ENCODE data around the gene PNKD.

DNA sequence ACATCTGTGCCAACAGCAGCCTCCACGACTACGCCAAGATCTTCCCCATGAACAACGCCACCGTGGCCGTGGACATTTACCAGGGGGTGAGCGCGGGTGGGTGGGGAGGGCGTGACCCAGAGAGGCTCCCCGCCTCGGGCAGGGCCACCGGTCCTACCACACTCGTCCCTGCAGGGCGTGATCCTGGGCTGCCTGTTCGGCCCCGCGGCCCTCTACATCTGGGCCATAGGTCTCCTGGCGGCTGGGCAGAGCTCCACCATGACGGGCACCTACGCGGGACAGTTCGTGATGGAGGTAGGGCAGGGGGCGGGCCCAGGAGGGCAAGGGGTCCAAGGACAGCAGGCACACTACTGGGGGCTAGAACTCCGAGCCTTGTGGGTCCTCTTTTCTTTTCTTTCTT, 120.9 kb downstream of the PNKD start:
- TF ChIP-seq POLR2A (IDR thresholded peaks at IDR 0.05; ENCODE audit: control extremely low read depth in 1 of 2, low read depth in 2 of 2, low read length in 2 of 2): no peak
- TF ChIP-seq, protein P1, sequence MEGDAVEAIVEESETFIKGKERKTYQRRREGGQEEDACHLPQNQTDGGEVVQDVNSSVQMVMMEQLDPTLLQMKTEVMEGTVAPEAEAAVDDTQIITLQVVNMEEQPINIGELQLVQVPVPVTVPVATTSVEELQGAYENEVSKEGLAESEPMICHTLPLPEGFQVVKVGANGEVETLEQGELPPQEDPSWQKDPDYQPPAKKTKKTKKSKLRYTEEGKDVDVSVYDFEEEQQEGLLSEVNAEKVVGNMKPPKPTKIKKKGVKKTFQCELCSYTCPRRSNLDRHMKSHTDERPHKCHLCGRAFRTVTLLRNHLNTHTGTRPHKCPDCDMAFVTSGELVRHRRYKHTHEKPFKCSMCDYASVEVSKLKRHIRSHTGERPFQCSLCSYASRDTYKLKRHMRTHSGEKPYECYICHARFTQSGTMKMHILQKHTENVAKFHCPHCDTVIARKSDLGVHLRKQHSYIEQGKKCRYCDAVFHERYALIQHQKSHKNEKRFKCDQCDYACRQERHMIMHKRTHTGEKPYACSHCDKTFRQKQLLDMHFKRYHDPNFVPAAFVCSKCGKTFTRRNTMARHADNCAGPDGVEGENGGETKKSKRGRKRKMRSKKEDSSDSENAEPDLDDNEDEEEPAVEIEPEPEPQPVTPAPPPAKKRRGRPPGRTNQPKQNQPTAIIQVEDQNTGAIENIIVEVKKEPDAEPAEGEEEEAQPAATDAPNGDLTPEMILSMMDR (IDR thresholded peaks at IDR 0.05; ENCODE audit: control extremely low read depth in 1 of 3, insufficient read depth in 1 of 3, low read depth in 1 of 3, low read length in 3 of 3): no peak
- no peak for TF ChIP-seq SP4 (IDR thresholded peaks at IDR 0.05; ENCODE audit: low read length)
- TF ChIP-seq, protein P2, sequence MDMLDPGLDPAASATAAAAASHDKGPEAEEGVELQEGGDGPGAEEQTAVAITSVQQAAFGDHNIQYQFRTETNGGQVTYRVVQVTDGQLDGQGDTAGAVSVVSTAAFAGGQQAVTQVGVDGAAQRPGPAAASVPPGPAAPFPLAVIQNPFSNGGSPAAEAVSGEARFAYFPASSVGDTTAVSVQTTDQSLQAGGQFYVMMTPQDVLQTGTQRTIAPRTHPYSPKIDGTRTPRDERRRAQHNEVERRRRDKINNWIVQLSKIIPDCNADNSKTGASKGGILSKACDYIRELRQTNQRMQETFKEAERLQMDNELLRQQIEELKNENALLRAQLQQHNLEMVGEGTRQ (IDR thresholded peaks at IDR 0.05; ENCODE audit: low read length): no peak
- TF ChIP-seq GABPA (IDR thresholded peaks at IDR 0.05; ENCODE audit: borderline replicate concordance, insufficient read depth, low read length): no peak
- TF ChIP-seq JUN (IDR thresholded peaks at IDR 0.05; ENCODE audit: low read depth, low read length): no peak
- TF ChIP-seq JUND (IDR thresholded peaks at IDR 0.05; ENCODE audit: low read length): no peak
- no peak for TF ChIP-seq CREB1 (IDR thresholded peaks at IDR 0.05)
- TF ChIP-seq ZNF274 (IDR thresholded peaks at IDR 0.05; ENCODE audit: borderline replicate concordance, extremely low read depth, low read length): no peak
- no peak for TF ChIP-seq EP300 (IDR thresholded peaks at IDR 0.05; ENCODE audit: borderline replicate concordance in 1 of 2, low read depth in 2 of 2, low read length in 2 of 2)
- no peak for TF ChIP-seq EZH2 (IDR thresholded peaks at IDR 0.05; ENCODE audit: low read depth, low read length, severe bottlenecking)
